Medulla oblongata (tissue), 1 donor: ENCODE data around the gene IGSF9.

Experiments
- DNase-seq: peaks from one replicate; pipeline ENCODE4 v3.0.0-alpha.2; 2015; ENCODE audit errors: extremely low spot score

The IGSF9 gene

GRCh38 chr1:159932296-159933285 is 12.8 kb downstream of the IGSF9 start:
- DNase-seq, result no peak

- DNase-seq, result no peak
These were observed 13.6 kb downstream of the IGSF9 start for GRCh38 chr1:159931795-159932173.

GRCh38 chr1:159931101-159931794 is 14.2 kb downstream of the IGSF9 start:
- DNase-seq, result no peak

GRCh38 chr1:159930634-159931033 is 14.8 kb downstream of the IGSF9 start:
- no peak for DNase-seq

GRCh38 chr1:159930216-159930615 is 15.2 kb downstream of the IGSF9 start:
- no peak for DNase-seq

- no peak for DNase-seq
These were observed 16.0 kb downstream of the IGSF9 start for GRCh38 chr1:159929155-159930051.

- no peak for DNase-seq
These were observed 16.8 kb downstream of the IGSF9 start for GRCh38 chr1:159928491-159929050.

GRCh38 chr1:159927849-159928431 is 17.5 kb downstream of the IGSF9 start:
- no peak for DNase-seq

GRCh38 chr1:159927211-159927848 is 18.1 kb downstream of the IGSF9 start:
- DNase-seq, result no peak

- DNase-seq, result no peak
These were observed 19.7 kb downstream of the IGSF9 start for GRCh38 chr1:159925719-159926078.

- DNase-seq, result peak; percentile 86
These were observed 20.4 kb downstream of the IGSF9 start, which contains the start of gene TAGLN2 for GRCh38 chr1:159924791-159925718. TAGLN2 (minus strand) TSS chr1:159925507; CDS start chr1:159920509, 4,998 bp downstream.

GRCh38 chr1:159924025-159924790 is 21.2 kb downstream of the IGSF9 start:
- DNase-seq, result peak; percentile 54

GRCh38 chr1:159923203-159924024 is 22.0 kb downstream of the IGSF9 start:
- DNase-seq, result peak; percentile 48

- no peak for DNase-seq
These were observed 22.8 kb downstream of the IGSF9 start for GRCh38 chr1:159922511-159923202.

- no peak for DNase-seq
These were observed 23.5 kb downstream of the IGSF9 start for GRCh38 chr1:159921700-159922504.

GRCh38 chr1:159921251-159921650 is 24.2 kb downstream of the IGSF9 start:
- no peak for DNase-seq
